ENCODE results near the gene CDADC1.

The CDADC1 gene

GRCh38 chr13:49251326-49251725 is 3.6 kb downstream of the CDADC1 start:
- TF ChIP-seq CTCF (IDR thresholded peaks at IDR 0.05; ENCODE audit: borderline replicate concordance, insufficient read depth, low read depth, low read length), result no peak
- H3K4me3 ChIP-seq (ENCODE audit: low read depth, low read length), result no peak overlapping the region

GRCh38 chr13:49253310-49253709 is 5.6 kb downstream of the CDADC1 start:
- no peak overlapping the region for H3K4me3 ChIP-seq (ENCODE audit: low read depth, low read length)
- TF ChIP-seq CTCF (IDR thresholded peaks at IDR 0.05; ENCODE audit: borderline replicate concordance, insufficient read depth, low read depth, low read length), result no peak

- TF ChIP-seq CTCF (IDR thresholded peaks at IDR 0.05; ENCODE audit: borderline replicate concordance, insufficient read depth, low read depth, low read length), result no peak
- H3K4me3 ChIP-seq (ENCODE audit: low read depth, low read length), result no peak overlapping the region
These were observed 6.3 kb downstream of the CDADC1 start for GRCh38 chr13:49254007-49254406.

GRCh38 chr13:49256841-49257240 is 9.1 kb downstream of the CDADC1 start:
- no peak overlapping the region for H3K4me3 ChIP-seq (ENCODE audit: low read depth, low read length)
- no peak for TF ChIP-seq CTCF (IDR thresholded peaks at IDR 0.05; ENCODE audit: borderline replicate concordance, insufficient read depth, low read depth, low read length)

- TF ChIP-seq CTCF (IDR thresholded peaks at IDR 0.05; ENCODE audit: borderline replicate concordance, insufficient read depth, low read depth, low read length), result no peak
- H3K4me3 ChIP-seq (ENCODE audit: low read depth, low read length), result peak overlapping the region; percentile 10
These were observed 10.5 kb downstream of the CDADC1 start for GRCh38 chr13:49258089-49258796.

GRCh38 chr13:49259586-49259985 is 11.9 kb downstream of the CDADC1 start:
- no peak overlapping the region for H3K4me3 ChIP-seq (ENCODE audit: low read depth, low read length)
- TF ChIP-seq CTCF (IDR thresholded peaks at IDR 0.05; ENCODE audit: borderline replicate concordance, insufficient read depth, low read depth, low read length), result no peak

- TF ChIP-seq CTCF (IDR thresholded peaks at IDR 0.05; ENCODE audit: borderline replicate concordance, insufficient read depth, low read depth, low read length), result no peak
These were observed 14.9 kb downstream of the CDADC1 start for GRCh38 chr13:49262634-49263033.

More at GRCh38 chr13:49262634-49263033, 14.9 kb downstream of the CDADC1 start:
- no peak overlapping the region for H3K4me3 ChIP-seq (ENCODE audit: low read depth, low read length)
